Mesenchymal stem cell (in vitro differentiated cells and primary cell): Measurements from ENCODE around the gene ZFYVE27.

ENCODE experiments used
- DNase-seq: peaks from one replicate; pipeline ENCODE4 v3.0.0-alpha.2; 2013
- H2AFZ ChIP-seq: one replicate; pipeline ENCODE4 v1.6.1; 2013; ENCODE audit warnings: low read depth, mild to moderate bottlenecking, control low read depth, inconsistent platforms, low read length, moderate library complexity
- H2AK5ac ChIP-seq: 2 replicates; pipeline ENCODE4 v1.6.1; 2013; ENCODE audit warnings: low read length, moderate library complexity, mild to moderate bottlenecking, inconsistent platforms; ENCODE audit not compliant: severe bottlenecking
- H2BK120ac ChIP-seq: one replicate; pipeline ENCODE4 v1.6.1; 2013; ENCODE audit warnings: low read depth, mild to moderate bottlenecking, inconsistent platforms, low read length, moderate library complexity
- H2BK12ac ChIP-seq, 2 experiments: one replicate each; pipeline ENCODE4 v1.6.1; 2013; ENCODE audit warnings: inconsistent platforms in 2 of 2, low read length in 2 of 2, mild to moderate bottlenecking in 2 of 2, moderate library complexity in 2 of 2, control low read depth in 1 of 2
- H2BK15ac ChIP-seq: one replicate; pipeline ENCODE4 v1.6.1; 2013; ENCODE audit warnings: mild to moderate bottlenecking, low read depth, inconsistent platforms; ENCODE audit not compliant: poor library complexity, severe bottlenecking
- H2BK5ac ChIP-seq: 2 replicates; pipeline ENCODE4 v1.6.1; 2013; ENCODE audit warnings: low read depth, mild to moderate bottlenecking, low read length, control low read depth, inconsistent platforms; ENCODE audit not compliant: poor library complexity, severe bottlenecking
- H3K14ac ChIP-seq, 2 experiments: one replicate each; pipeline ENCODE4 v1.6.1; 2013; ENCODE audit warnings: inconsistent platforms in 2 of 2, low read length in 2 of 2, control low read depth in 1 of 2, mild to moderate bottlenecking in 1 of 2, moderate library complexity in 1 of 2
- H3K18ac ChIP-seq, 2 experiments: one replicate each; pipeline ENCODE4 v1.6.1; 2013; ENCODE audit warnings: inconsistent platforms in 2 of 2, low read length in 2 of 2, control low read depth in 1 of 2, low read depth in 1 of 2, mild to moderate bottlenecking in 1 of 2
- H3K23ac ChIP-seq, 2 experiments: one replicate each; pipeline ENCODE4 v1.6.1; 2013; ENCODE audit warnings: inconsistent platforms in 2 of 2, low read length in 2 of 2, mild to moderate bottlenecking in 2 of 2, moderate library complexity in 2 of 2, control low read depth in 1 of 2
- H3K27ac ChIP-seq: 2 replicates; pipeline ENCODE4 v1.5.1; 2013; ENCODE audit warnings: mild to moderate bottlenecking, moderate library complexity, low read length, control low read depth, inconsistent platforms; ENCODE audit not compliant: poor library complexity, severe bottlenecking
- H3K27me3 ChIP-seq, 2 experiments: 2 replicates each; pipeline versions ENCODE4 v1.6.1 to v1.7.0; 2013; ENCODE audit warnings: low read length in 2 of 2, mild to moderate bottlenecking in 2 of 2, moderate library complexity in 2 of 2, control low read depth in 1 of 2, inconsistent platforms in 1 of 2; ENCODE audit not compliant: control insufficient read depth in 1 of 2, insufficient read depth in 1 of 2
- H3K36me3 ChIP-seq, 2 experiments: 2 replicates each; pipeline versions ENCODE4 v1.6.1 to v1.7.0; 2013; ENCODE audit warnings: low read length in 2 of 2, control low read depth in 1 of 2, inconsistent platforms in 1 of 2, low read depth in 1 of 2, mild to moderate bottlenecking in 1 of 2; ENCODE audit not compliant: insufficient read depth in 2 of 2, control insufficient read depth in 1 of 2
- H3K4ac ChIP-seq, 2 experiments: one replicate each; pipeline ENCODE4 v1.6.1; 2013; ENCODE audit warnings: inconsistent platforms in 2 of 2, low read length in 2 of 2, mild to moderate bottlenecking in 2 of 2, moderate library complexity in 2 of 2, control low read depth in 1 of 2, low read depth in 1 of 2
- H3K4me1 ChIP-seq: 2 replicates; pipeline ENCODE4 v1.6.1; 2013; ENCODE audit warnings: low read depth, low read length, control low read depth; ENCODE audit not compliant: control insufficient read depth, insufficient read depth
- H3K4me2 ChIP-seq: 2 replicates; pipeline ENCODE4 v1.6.1; 2013; ENCODE audit warnings: low read length, mild to moderate bottlenecking, inconsistent platforms; ENCODE audit not compliant: poor library complexity, severe bottlenecking
- H3K4me3 ChIP-seq, 2 experiments: 2 replicates each; pipeline versions ENCODE4 v1.5.1 to v1.7.0; 2013; ENCODE audit warnings: low read length in 2 of 2, mild to moderate bottlenecking in 2 of 2, control low read depth in 1 of 2, low read depth in 1 of 2; ENCODE audit not compliant: insufficient read depth in 1 of 2
- H3K79me1 ChIP-seq: replicated peaks from 2 replicates; pipeline ENCODE4 v1.6.1; 2013; ENCODE audit warnings: mild to moderate bottlenecking, control low read depth, low read length, inconsistent platforms; ENCODE audit not compliant: poor library complexity, severe bottlenecking
- H3K9ac ChIP-seq: 2 replicates; pipeline ENCODE4 v1.7.0; 2013; ENCODE audit warnings: mild to moderate bottlenecking, low read length, moderate library complexity
- H3K9me3 ChIP-seq: 2 replicates; pipeline ENCODE4 v1.7.0; 2013; ENCODE audit warnings: mild to moderate bottlenecking, low read length; ENCODE audit not compliant: control insufficient read depth
- H4K8ac ChIP-seq: one replicate; pipeline ENCODE4 v1.6.1; 2013; ENCODE audit warnings: inconsistent platforms, mild to moderate bottlenecking, low read length, moderate library complexity
- H4K91ac ChIP-seq: one replicate; pipeline ENCODE4 v1.6.1; 2013; ENCODE audit warnings: mild to moderate bottlenecking, low read length, inconsistent platforms
- WGBS: methylation state at CpG from one replicate; pipeline ENCODE4 v1.1.7; 2013; ENCODE audit warnings: mixed read lengths; 5-methylcytosine and 5-hydroxymethylcytosine counted together

ZFYVE27 gene

DNA sequence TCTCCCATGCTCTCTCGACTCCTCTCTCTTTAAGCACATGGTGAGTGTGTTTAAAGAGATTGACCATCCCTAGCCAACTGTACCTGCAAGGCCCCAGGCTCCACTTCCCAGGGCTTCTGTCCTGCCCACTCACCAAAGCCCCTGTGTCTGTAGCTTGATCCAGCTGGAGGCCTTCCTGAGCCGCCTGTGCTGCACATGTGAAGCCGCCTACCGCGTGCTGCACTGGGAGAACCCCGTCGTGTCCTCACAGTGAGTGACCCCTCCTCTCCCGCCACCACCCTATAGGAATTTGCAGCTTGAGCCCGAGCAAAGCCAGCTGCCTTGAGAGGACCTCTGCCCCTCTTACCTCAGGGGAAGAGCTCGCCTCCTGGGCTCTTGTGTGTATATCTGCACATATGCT, 11.2 kb downstream of the ZFYVE27 start:
- H2AK5ac ChIP-seq = no peak overlapping the region
- H3K18ac ChIP-seq = no peak overlapping the region
- no peak overlapping the region for H4K8ac ChIP-seq
- no peak overlapping the region for H3K14ac ChIP-seq
- WGBS = 92% methylated on average over 9 of the region's 10 CpGs
- no peak overlapping the region for H2AFZ ChIP-seq
- no peaks in the 10 kb centered on the region for H3K27me3 ChIP-seq
- H3K9me3 ChIP-seq = no peaks in the 10 kb centered on the region
- H3K79me1 ChIP-seq = peaks cover 40% of the 10 kb centered on the region
- no peak for DNase-seq
- H2BK120ac ChIP-seq = no peak overlapping the region
- H3K4me3 ChIP-seq = no peak overlapping the region
- no peak overlapping the region for H3K9ac ChIP-seq
- no peak overlapping the region for H3K27ac ChIP-seq
- H3K4me1 ChIP-seq = peaks cover 8% of the 10 kb centered on the region
- no peak overlapping the region for H3K4ac ChIP-seq
- no peak overlapping the region for H2BK5ac ChIP-seq
- no peak overlapping the region for H4K91ac ChIP-seq
- no peak overlapping the region for H3K4me2 ChIP-seq
- H3K23ac ChIP-seq = no peak overlapping the region
- H3K36me3 ChIP-seq = peaks cover 57 to 97% of the 10 kb centered on the region in 2 experiments
- no peak overlapping the region for H2BK12ac ChIP-seq
- no peak overlapping the region for H2BK15ac ChIP-seq

DNA sequence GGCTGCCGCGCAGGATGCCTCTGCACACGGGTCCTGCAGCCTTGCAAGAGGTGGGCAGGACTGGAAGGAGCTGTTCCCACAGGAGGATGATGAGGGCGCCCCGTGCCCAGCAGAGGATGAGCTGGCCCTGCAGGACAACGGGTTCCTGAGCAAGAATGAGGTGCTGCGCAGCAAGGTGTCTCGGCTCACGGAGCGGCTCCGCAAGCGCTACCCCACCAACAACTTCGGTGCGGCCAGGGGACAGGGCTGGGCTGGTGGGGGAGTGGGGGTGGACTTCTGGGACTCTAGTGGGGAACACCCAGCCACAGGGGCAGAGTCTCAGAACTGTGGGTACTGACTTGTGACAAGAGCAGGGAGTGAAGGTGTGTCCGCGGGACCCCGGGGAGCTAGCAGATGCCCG, 16.0 kb downstream of the ZFYVE27 start:
- DNase-seq = no peak
- Histone ChIP-seq H3K79me1 (peaks cover 38% of the 10 kb centered on the region), H3K4me2 (no peak overlapping the region), H4K91ac (no peak overlapping the region), H3K36me3 (peaks cover 86 to 98% of the 10 kb centered on the region in 2 experiments), H2BK15ac (no peak overlapping the region), H2AK5ac (no peak overlapping the region), H2BK120ac (no peak overlapping the region), H3K9me3 (no peaks in the 10 kb centered on the region), H3K18ac (no peak overlapping the region), H2BK5ac (no peak overlapping the region), H4K8ac (no peak overlapping the region), H3K27me3 (no peaks in the 10 kb centered on the region), H3K23ac (no peak overlapping the region), H3K4ac (no peak overlapping the region), H2BK12ac (no peak overlapping the region), H2AFZ (no peak overlapping the region), H3K4me1 (peaks cover 1% of the 10 kb centered on the region), H3K27ac (no peak overlapping the region), H3K9ac (no peak overlapping the region), H3K14ac (no peak overlapping the region), H3K4me3 (no peak overlapping the region)
- WGBS = 96% methylated on average over 18 of the region's 18 CpGs

DNA sequence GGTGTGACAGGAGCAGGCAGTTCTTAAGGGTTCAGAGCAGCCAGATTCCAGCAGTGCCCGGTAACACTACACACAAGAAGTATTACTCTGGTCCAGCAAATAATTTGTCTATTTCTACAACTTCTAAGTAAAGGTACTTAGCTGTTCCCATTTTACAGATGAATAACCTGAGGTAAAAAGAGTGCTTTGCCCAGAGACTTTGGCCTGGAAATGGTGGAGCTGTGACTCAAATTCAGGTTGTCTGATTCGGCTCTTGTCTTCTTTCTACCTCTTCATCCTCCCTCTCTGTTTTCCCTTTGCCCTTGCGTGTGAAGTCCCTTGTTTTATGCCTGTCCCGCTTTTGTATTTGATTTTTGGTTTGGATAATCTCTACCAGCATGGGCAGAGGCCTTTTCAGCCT, 17.8 kb downstream of the ZFYVE27 start:
- 96% methylated on average over 3 of the region's 4 CpGs for WGBS

DNA sequence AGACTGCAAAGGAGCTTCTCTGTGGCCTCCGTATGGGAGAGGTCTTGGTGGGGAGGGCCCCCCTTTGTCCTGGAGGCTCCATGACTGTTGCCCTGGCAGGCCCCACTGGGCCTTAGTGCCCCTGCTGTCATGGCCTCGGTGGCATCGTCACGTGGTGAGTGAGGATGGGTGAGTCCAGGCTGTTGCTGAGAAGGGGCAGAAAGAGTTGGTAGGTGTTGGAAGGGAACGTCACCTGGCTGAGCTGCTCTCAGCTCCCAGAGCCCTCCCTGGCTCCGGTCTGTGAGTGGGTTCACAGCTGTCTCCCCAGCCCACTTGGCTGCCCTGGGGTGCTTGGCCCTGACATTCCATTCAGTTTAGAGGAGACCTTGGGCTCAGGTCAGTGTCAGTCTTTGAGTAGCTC, 18.8 kb downstream of the ZFYVE27 start:
- H3K27ac ChIP-seq = no peak overlapping the region
- no peak overlapping the region for H3K14ac ChIP-seq
- no peak overlapping the region for H4K91ac ChIP-seq
- H3K18ac ChIP-seq = no peak overlapping the region
- no peak overlapping the region for H2AK5ac ChIP-seq
- no peak overlapping the region for H4K8ac ChIP-seq
- H2BK120ac ChIP-seq = no peak overlapping the region
- H2BK12ac ChIP-seq = no peak overlapping the region
- no peaks in the 10 kb centered on the region for H3K9me3 ChIP-seq
- no peak overlapping the region for H2BK15ac ChIP-seq
- WGBS = 97% methylated on average over 6 of the region's 6 CpGs
- peaks cover 32% of the 10 kb centered on the region for H3K79me1 ChIP-seq
- no peaks in the 10 kb centered on the region for H3K27me3 ChIP-seq
- no peak overlapping the region for H3K4me3 ChIP-seq
- peaks cover 4% of the 10 kb centered on the region for H3K4me1 ChIP-seq
- H3K23ac ChIP-seq = no peak overlapping the region
- H3K4me2 ChIP-seq = no peak overlapping the region
- peaks cover 83 to 86% of the 10 kb centered on the region in 2 experiments for H3K36me3 ChIP-seq
- H3K9ac ChIP-seq = no peak overlapping the region
- no peak overlapping the region for H2BK5ac ChIP-seq
- H3K4ac ChIP-seq = no peak overlapping the region
- no peak for DNase-seq
- H2AFZ ChIP-seq = no peak overlapping the region

More for the DNA sequence above, 17.8 kb downstream of the ZFYVE27 start:
- Histone ChIP-seq H3K36me3 (peaks cover 82 to 86% of the 10 kb centered on the region in 2 experiments), H4K8ac (no peak overlapping the region), H3K14ac (no peak overlapping the region), H2BK120ac (no peak overlapping the region), H3K18ac (no peak overlapping the region), H2BK5ac (no peak overlapping the region), H3K27me3 (no peaks in the 10 kb centered on the region), H3K9me3 (no peaks in the 10 kb centered on the region), H3K23ac (no peak overlapping the region), H2AFZ (no peak overlapping the region), H3K4me2 (no peak overlapping the region), H3K27ac (no peak overlapping the region), H3K79me1 (peaks cover 29% of the 10 kb centered on the region), H4K91ac (no peak overlapping the region), H3K4me3 (no peak overlapping the region), H3K4me1 (peaks cover 4% of the 10 kb centered on the region), H2BK15ac (no peak overlapping the region), H3K9ac (no peak overlapping the region), H2BK12ac (no peak overlapping the region), H2AK5ac (no peak overlapping the region), H3K4ac (no peak overlapping the region)
- no peak for DNase-seq
